Endothelial cell of umbilical vein (primary cell): ENCODE measurements around the gene MRTFA. TPM values are rescaled to one million over a fixed set of nuclear protein-coding genes. Genes with fewer than 3 reads are reported as not detected.

Experiments
- BruUV-seq: library from RNA; stranded (reverse); fragments of 400-500 nt; replicated peaks from 2 replicates; lab custom pipeline; 2021; lab: Mats Ljungman, UMichigan
- CTCF ChIA-PET: fragments of 300-600, 350-600 bp; sonication (Branson Sonifier 250); formaldehyde crosslinking; loops from one replicate; lab custom pipeline; 2021; ENCODE audit warnings: antibody characterized with exemption, inconsistent platforms; lab: Charles Lee
- POLR2A ChIA-PET: fragments of 300-600, 350-600 bp; sonication (Branson Sonifier 250); formaldehyde crosslinking; loops from one replicate; lab custom pipeline; 2021; ENCODE audit warnings: antibody characterized with exemption, inconsistent platforms; lab: Charles Lee
- DNase-seq: peaks from one replicate; pipeline ENCODE4 v3.0.0-alpha.2; 2011; ENCODE audit warnings: low read depth, low spot score
- FAIRE-seq: peaks from 2 replicates; lab custom pipeline; 2011; peaks lifted over from hg19 to GRCh38; lab: Jason Lieb, UNC
- H2AFZ ChIP-seq: 2 replicates; pipeline ENCODE4 v1.6.0; 2012; ENCODE audit warnings: low read depth, low read length, control low read depth, inconsistent platforms
- H3K27ac ChIP-seq: 2 replicates; pipeline ENCODE4 v1.5.1; 2011; ENCODE audit warnings: low read depth, mild to moderate bottlenecking, control low read depth, low read length, moderate library complexity; ENCODE audit not compliant: insufficient read depth
- H3K27me3 ChIP-seq, 2 experiments: 2 replicates each; pipeline versions ENCODE4 v1.6.0 to v1.6.1; 2011; ENCODE audit warnings: low read length in 2 of 2, mixed read lengths in 1 of 2; ENCODE audit not compliant: control insufficient read depth in 2 of 2, insufficient read depth in 2 of 2
- H3K36me3 ChIP-seq, 2 experiments: 2 replicates in 1 of 2; 3 replicates in 1 of 2; pipeline ENCODE4 v1.5.1; 2011; ENCODE audit warnings: low read length in 2 of 2, mild to moderate bottlenecking in 1 of 2, moderate library complexity in 1 of 2; ENCODE audit not compliant: control insufficient read depth in 2 of 2, insufficient read depth in 2 of 2; ENCODE audit errors: extremely low read depth in 1 of 2
- H3K4me1 ChIP-seq: 3 replicates; pipeline ENCODE4 v1.5.1; 2011; ENCODE audit warnings: mild to moderate bottlenecking, low read length; ENCODE audit not compliant: control insufficient read depth, insufficient read depth; ENCODE audit errors: extremely low read depth
- H3K4me2 ChIP-seq: 2 replicates; pipeline ENCODE4 v1.6.1; 2011; ENCODE audit warnings: low read length, control low read depth, mixed read lengths; ENCODE audit not compliant: insufficient read depth
- H3K4me3 ChIP-seq, 3 experiments: fragments of 200-600 bp in 1 of 3; sonication (generic), shearing (Covaris generic) in 1 of 3; replicated peaks in 1 of 3; 2 replicates each; pipeline ENCODE4 v1.5.1; 2011 to 2016; ENCODE audit warnings: control low read depth in 3 of 3, low read length in 3 of 3, mild to moderate bottlenecking in 2 of 3, inconsistent platforms in 1 of 3, low read depth in 1 of 3, moderate library complexity in 1 of 3; ENCODE audit not compliant: insufficient read depth in 1 of 3
- H3K79me2 ChIP-seq: 2 replicates; pipeline ENCODE4 v1.6.0; 2012; ENCODE audit warnings: low read length, inconsistent platforms; ENCODE audit not compliant: control insufficient read depth, insufficient read depth
- H3K9ac ChIP-seq: replicated peaks from 2 replicates; pipeline ENCODE3; 2011; ENCODE audit warnings: low read length, control low read depth; ENCODE audit not compliant: insufficient read depth; ENCODE audit errors: extremely low read depth
- H3K9me1 ChIP-seq: replicated peaks from 3 replicates; pipeline ENCODE4 v1.6.0; 2011; ENCODE audit warnings: mild to moderate bottlenecking, low read length; ENCODE audit not compliant: control insufficient read depth, insufficient read depth; ENCODE audit errors: extremely low read depth
- H3K9me3 ChIP-seq: replicated peaks from 2 replicates; pipeline ENCODE4 v1.5.1; 2012; ENCODE audit warnings: low read length, inconsistent platforms; ENCODE audit not compliant: control insufficient read depth, insufficient read depth
- H4K20me1 ChIP-seq: replicated peaks from 2 replicates; pipeline ENCODE3; 2011; ENCODE audit warnings: mild to moderate bottlenecking, low read length; ENCODE audit not compliant: control insufficient read depth, insufficient read depth; ENCODE audit errors: extremely low read depth
- CTCF ChIP-seq, 2 donors: IDR thresholded peaks; 1 replicate in 1 of 2; 2 replicates in 1 of 2; pipeline ENCODE4 v1.5.1; 2011; ENCODE audit warnings: low read length in 2 of 2, mild to moderate bottlenecking in 2 of 2, moderate library complexity in 2 of 2, control low read depth in 1 of 2, inconsistent platforms in 1 of 2, low read depth in 1 of 2; ENCODE audit not compliant: insufficient read depth in 1 of 2; ENCODE audit errors: extremely low read depth in 1 of 2
- EZH2 ChIP-seq: IDR thresholded peaks from 2 replicates; pipeline ENCODE4 v1.6.1; 2012; ENCODE audit warnings: borderline replicate concordance, low read depth, mild to moderate bottlenecking, moderate library complexity, low read length, inconsistent platforms; ENCODE audit not compliant: severe bottlenecking
- FOS ChIP-seq: IDR thresholded peaks from 2 replicates; pipeline ENCODE4 v1.6.1; 2011; ENCODE audit warnings: mild to moderate bottlenecking, low read length, moderate library complexity, borderline replicate concordance; ENCODE audit not compliant: insufficient read depth
- GATA2 ChIP-seq: IDR thresholded peaks from 2 replicates; pipeline ENCODE4 v1.7.0; 2011; ENCODE audit warnings: low read depth, mild to moderate bottlenecking, moderate library complexity, mixed read lengths, low read length; ENCODE audit not compliant: insufficient read length, insufficient read depth
- JUN ChIP-seq: IDR thresholded peaks from 2 replicates; pipeline ENCODE4 v1.6.1; 2011; ENCODE audit warnings: borderline replicate concordance, low read depth; ENCODE audit not compliant: insufficient read length, insufficient read depth
- MAX ChIP-seq: IDR thresholded peaks from 2 replicates; pipeline ENCODE4 v1.6.1; 2011; ENCODE audit not compliant: insufficient read depth, insufficient read length
- MYC ChIP-seq: IDR thresholded peaks from one replicate; pipeline ENCODE4 v1.6.1; 2011; ENCODE audit warnings: mild to moderate bottlenecking, low read depth, low read length
- POLR2A ChIP-seq: IDR thresholded peaks from 2 replicates; pipeline ENCODE4 v1.6.1; 2012; ENCODE audit warnings: low read depth, mild to moderate bottlenecking, control low read depth, low read length
- POLR2AphosphoS5 ChIP-seq: IDR thresholded peaks from 2 replicates; pipeline ENCODE4 v1.6.1; 2012; ENCODE audit warnings: low read depth, mild to moderate bottlenecking, control low read depth, low read length, moderate library complexity; ENCODE audit not compliant: insufficient read depth
- dilution Hi-C: fragments of 300-500 bp; cut with MboI; formaldehyde crosslinking; loops from one replicate; pipeline ENCODE4 v1.15.0; 2019; ENCODE audit warnings: low sequenced_read_pairs; ENCODE audit not compliant: extremely low pct_ligation_motif_present
- intact Hi-C: fragments of 100-400 bp; cut with micrococcal nuclease; formaldehyde crosslinking; loops from one replicate; pipeline ENCODE4 v1.10.0; 2022
- polyA plus RNA-seq, 4 experiments: library from polyadenylated mRNA; depleted of rRNA in 3 of 4; stranded (reverse) in 3 of 4; unstranded in 1 of 4; fragments of >200 nt; gene quantifications; 2 replicates each; pipeline versions ENCODE4 v1.2.1 to v1.2.3, GENCODE V29; 2011 to 2012; ENCODE audit warnings: missing spikeins in 1 of 4
- total RNA-seq: library from RNA; stranded (reverse); gene quantifications from 2 replicates; pipeline ENCODE4 v1.2.3, GENCODE V29; 2021

The MRTFA gene
- total and polyA plus RNA-seq, 2 donors (not counting 3 experiments of a cell fraction or from before 2014, with no cell fraction given): 13.6 to 44.1 TPM

GRCh38 chr22:40560994-40561515 is 75.5 kb downstream of the MRTFA start:
- no peaks in the 10 kb centered on the region for H3K9me1 ChIP-seq
- TF ChIP-seq FOS (no peak), MAX (no peak), GATA2 (no peak), JUN (no peak), EZH2 (no peak), POLR2A (no peak), POLR2AphosphoS5 (no peak), MYC (no peak), CTCF (IDR thresholded peaks at IDR 0.05; ENCODE audit: extremely low read depth in 1 of 2, insufficient read depth in 1 of 2, low read depth in 1 of 2, low read length in 2 of 2) (no peak)
- POLR2A ChIA-PET: no interaction called here
- peaks cover 6% of the 10 kb centered on the region for H3K4me1 ChIP-seq
- H3K4me2 ChIP-seq: no peak overlapping the region
- intact Hi-C loops: no loop called here
- CTCF ChIA-PET: interaction anchor here (1.2 kb wide), 1 partner anchor 14 kb away, joined by 4 read pairs; no protein-coding TSS in a partner anchor
- FAIRE-seq (no peak), DNase-seq (no peak)
- no peak overlapping the region for H3K27ac ChIP-seq
- H3K9me3 ChIP-seq: no peaks in the 10 kb centered on the region
- no peaks in the 10 kb centered on the region for H3K36me3 ChIP-seq
- H3K27me3 ChIP-seq: no peaks in the 10 kb centered on the region
- no peak overlapping the region for H2AFZ ChIP-seq
- H3K79me2 ChIP-seq: peaks cover 30% of the 10 kb centered on the region
- no TSS peak for BruUV-seq
- no peak overlapping the region for H3K9ac ChIP-seq
- peaks cover 6% of the 10 kb centered on the region for H4K20me1 ChIP-seq
- dilution Hi-C loops: no loop called here
- H3K4me3 ChIP-seq: no peak overlapping the region
